Thyroid gland (tissue), 4 donors: ENCODE results near the gene MRPS26.

ENCODE experiments used
- POLR2A ChIP-seq, 2 donors: fragments of 450-650 bp; IDR thresholded peaks; one replicate each; pipeline ENCODE4 v1.6.1; 2017; ENCODE audit warnings: antibody characterized with exemption in 2 of 2, mild to moderate bottlenecking in 2 of 2, moderate library complexity in 1 of 2
- TF ChIP-seq, protein P1 (sequence below), 6 experiments: fragments of 200-600 bp in 3 of 6; fragments of 450-650 bp in 3 of 6; sonication (generic) in 3 of 6; IDR thresholded peaks; one replicate each; pipeline ENCODE4 v1.5.1; 2016 to 2019; ENCODE audit warnings: antibody characterized with exemption in 6 of 6, mild to moderate bottlenecking in 2 of 6, inconsistent platforms in 1 of 6, moderate library complexity in 1 of 6

GRCh38 chr20:3068075-3068474 lies 22.2 kb downstream of the MRPS26 start:
- TF ChIP-seq, protein P1, sequence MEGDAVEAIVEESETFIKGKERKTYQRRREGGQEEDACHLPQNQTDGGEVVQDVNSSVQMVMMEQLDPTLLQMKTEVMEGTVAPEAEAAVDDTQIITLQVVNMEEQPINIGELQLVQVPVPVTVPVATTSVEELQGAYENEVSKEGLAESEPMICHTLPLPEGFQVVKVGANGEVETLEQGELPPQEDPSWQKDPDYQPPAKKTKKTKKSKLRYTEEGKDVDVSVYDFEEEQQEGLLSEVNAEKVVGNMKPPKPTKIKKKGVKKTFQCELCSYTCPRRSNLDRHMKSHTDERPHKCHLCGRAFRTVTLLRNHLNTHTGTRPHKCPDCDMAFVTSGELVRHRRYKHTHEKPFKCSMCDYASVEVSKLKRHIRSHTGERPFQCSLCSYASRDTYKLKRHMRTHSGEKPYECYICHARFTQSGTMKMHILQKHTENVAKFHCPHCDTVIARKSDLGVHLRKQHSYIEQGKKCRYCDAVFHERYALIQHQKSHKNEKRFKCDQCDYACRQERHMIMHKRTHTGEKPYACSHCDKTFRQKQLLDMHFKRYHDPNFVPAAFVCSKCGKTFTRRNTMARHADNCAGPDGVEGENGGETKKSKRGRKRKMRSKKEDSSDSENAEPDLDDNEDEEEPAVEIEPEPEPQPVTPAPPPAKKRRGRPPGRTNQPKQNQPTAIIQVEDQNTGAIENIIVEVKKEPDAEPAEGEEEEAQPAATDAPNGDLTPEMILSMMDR (IDR thresholded peaks at IDR 0.05): no peak
- no peak for TF ChIP-seq POLR2A (IDR thresholded peaks at IDR 0.05)
